Ishikawa (cell line): Measurements from ENCODE around the gene FOXC1.

Experiments
- CEBPB ChIP-seq: IDR thresholded peaks from 2 replicates; pipeline ENCODE4 v1.6.1; 2012
- CREB1 ChIP-seq: IDR thresholded peaks from 2 replicates; pipeline ENCODE4 v1.6.1; 2012; ENCODE audit warnings: low read depth
- EGR1 ChIP-seq: IDR thresholded peaks from 2 replicates; pipeline ENCODE4 v1.6.1; 2012
- EP300 ChIP-seq: IDR thresholded peaks from 2 replicates; pipeline ENCODE4 v1.6.1; 2012; ENCODE audit warnings: borderline replicate concordance
- FOXM1 ChIP-seq: IDR thresholded peaks from 2 replicates; pipeline ENCODE4 v1.6.1; 2012; ENCODE audit warnings: low read depth, borderline replicate concordance
- NFIC ChIP-seq: IDR thresholded peaks from 2 replicates; pipeline ENCODE4 v1.6.1; 2012
- RAD21 ChIP-seq: IDR thresholded peaks from 2 replicates; pipeline ENCODE4 v1.6.1; 2012; ENCODE audit warnings: low read depth
- TAF1 ChIP-seq: IDR thresholded peaks from 2 replicates; pipeline ENCODE4 v1.6.1; 2012; ENCODE audit warnings: low read depth, mild to moderate bottlenecking
- TCF12 ChIP-seq: IDR thresholded peaks from 2 replicates; pipeline ENCODE4 v1.6.1; 2012; ENCODE audit warnings: low read depth
- TEAD4 ChIP-seq: IDR thresholded peaks from 2 replicates; pipeline ENCODE4 v1.6.1; 2012
- YY1 ChIP-seq: IDR thresholded peaks from 2 replicates; pipeline ENCODE4 v1.6.1; 2012; ENCODE audit warnings: low read depth
- ZBTB7A ChIP-seq: IDR thresholded peaks from 2 replicates; pipeline ENCODE4 v1.6.1; 2012; ENCODE audit warnings: low read depth
- TF ChIP-seq, protein P1 (sequence below): IDR thresholded peaks from 2 replicates; pipeline ENCODE4 v1.6.1; 2012
- TF ChIP-seq, protein P2 (sequence below): IDR thresholded peaks from 2 replicates; pipeline ENCODE4 v1.6.1; 2012; ENCODE audit warnings: low read depth, mild to moderate bottlenecking
- TF ChIP-seq, protein P3 (sequence below): IDR thresholded peaks from 2 replicates; pipeline ENCODE4 v1.6.1; 2012

The FOXC1 gene

DNA sequence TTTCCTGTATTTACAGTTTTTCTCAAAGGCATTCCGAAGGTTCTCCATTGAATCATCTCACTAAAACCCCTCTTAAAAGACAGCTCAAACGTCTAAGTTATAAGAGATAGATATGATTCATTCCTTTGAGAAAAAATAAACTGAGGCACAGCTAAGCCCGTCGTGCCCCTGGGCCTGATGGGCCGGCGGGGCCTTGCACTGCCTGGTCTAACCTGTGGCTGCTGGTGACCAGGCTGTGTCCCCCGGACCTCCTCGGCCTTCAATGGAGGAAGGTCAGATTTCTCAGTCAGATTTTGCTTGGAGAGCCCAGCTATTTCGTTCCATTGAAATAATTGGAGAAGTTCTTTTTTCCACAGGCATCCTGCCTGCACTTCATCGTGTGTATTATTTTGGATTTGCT, 11.3 kb upstream of the FOXC1 start:
- no peak for TF ChIP-seq EP300
- no peak for TF ChIP-seq ZBTB7A
- TF ChIP-seq, protein P1, sequence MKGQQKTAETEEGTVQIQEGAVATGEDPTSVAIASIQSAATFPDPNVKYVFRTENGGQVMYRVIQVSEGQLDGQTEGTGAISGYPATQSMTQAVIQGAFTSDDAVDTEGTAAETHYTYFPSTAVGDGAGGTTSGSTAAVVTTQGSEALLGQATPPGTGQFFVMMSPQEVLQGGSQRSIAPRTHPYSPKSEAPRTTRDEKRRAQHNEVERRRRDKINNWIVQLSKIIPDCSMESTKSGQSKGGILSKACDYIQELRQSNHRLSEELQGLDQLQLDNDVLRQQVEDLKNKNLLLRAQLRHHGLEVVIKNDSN, result no peak
- TF ChIP-seq NFIC, result no peak
- TF ChIP-seq, protein P2, sequence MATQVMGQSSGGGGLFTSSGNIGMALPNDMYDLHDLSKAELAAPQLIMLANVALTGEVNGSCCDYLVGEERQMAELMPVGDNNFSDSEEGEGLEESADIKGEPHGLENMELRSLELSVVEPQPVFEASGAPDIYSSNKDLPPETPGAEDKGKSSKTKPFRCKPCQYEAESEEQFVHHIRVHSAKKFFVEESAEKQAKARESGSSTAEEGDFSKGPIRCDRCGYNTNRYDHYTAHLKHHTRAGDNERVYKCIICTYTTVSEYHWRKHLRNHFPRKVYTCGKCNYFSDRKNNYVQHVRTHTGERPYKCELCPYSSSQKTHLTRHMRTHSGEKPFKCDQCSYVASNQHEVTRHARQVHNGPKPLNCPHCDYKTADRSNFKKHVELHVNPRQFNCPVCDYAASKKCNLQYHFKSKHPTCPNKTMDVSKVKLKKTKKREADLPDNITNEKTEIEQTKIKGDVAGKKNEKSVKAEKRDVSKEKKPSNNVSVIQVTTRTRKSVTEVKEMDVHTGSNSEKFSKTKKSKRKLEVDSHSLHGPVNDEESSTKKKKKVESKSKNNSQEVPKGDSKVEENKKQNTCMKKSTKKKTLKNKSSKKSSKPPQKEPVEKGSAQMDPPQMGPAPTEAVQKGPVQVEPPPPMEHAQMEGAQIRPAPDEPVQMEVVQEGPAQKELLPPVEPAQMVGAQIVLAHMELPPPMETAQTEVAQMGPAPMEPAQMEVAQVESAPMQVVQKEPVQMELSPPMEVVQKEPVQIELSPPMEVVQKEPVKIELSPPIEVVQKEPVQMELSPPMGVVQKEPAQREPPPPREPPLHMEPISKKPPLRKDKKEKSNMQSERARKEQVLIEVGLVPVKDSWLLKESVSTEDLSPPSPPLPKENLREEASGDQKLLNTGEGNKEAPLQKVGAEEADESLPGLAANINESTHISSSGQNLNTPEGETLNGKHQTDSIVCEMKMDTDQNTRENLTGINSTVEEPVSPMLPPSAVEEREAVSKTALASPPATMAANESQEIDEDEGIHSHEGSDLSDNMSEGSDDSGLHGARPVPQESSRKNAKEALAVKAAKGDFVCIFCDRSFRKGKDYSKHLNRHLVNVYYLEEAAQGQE, result no peak
- TF ChIP-seq, protein P3, sequence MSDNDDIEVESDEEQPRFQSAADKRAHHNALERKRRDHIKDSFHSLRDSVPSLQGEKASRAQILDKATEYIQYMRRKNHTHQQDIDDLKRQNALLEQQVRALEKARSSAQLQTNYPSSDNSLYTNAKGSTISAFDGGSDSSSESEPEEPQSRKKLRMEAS, result no peak
- TF ChIP-seq CEBPB, result no peak
- no peak for TF ChIP-seq FOXM1
- TF ChIP-seq TEAD4, result no peak

DNA sequence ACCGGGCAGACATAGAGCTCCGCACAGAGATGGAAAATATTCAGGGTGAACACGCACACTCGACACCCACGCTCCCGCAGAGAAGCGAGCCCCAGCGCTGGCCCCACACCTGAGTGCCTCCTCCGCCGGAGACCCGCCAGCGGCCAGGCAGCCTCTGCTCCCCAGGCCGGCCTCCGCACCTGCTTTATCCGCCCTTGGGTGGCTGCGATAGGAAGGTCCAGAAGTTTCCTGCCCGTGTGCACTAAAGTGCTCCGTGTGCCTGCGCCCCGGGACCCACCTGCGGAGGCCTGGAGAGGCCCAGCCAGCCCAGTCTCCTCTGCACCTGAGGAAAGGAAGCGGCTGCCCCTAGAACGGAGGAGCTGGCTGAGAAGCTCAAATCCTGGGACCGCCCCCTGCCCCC, 10.8 kb upstream of the FOXC1 start:
- TF ChIP-seq RAD21 (no peak), YY1 (no peak), TCF12 (no peak), EGR1 (no peak), CREB1 (no peak), NFIC (no peak), FOXM1 (no peak), TEAD4 (no peak), TAF1 (no peak), CEBPB (no peak), ZBTB7A (no peak), EP300 (no peak)
- TF ChIP-seq, protein P3, result no peak
- TF ChIP-seq, protein P1, result no peak
- TF ChIP-seq, protein P2, result no peak

DNA sequence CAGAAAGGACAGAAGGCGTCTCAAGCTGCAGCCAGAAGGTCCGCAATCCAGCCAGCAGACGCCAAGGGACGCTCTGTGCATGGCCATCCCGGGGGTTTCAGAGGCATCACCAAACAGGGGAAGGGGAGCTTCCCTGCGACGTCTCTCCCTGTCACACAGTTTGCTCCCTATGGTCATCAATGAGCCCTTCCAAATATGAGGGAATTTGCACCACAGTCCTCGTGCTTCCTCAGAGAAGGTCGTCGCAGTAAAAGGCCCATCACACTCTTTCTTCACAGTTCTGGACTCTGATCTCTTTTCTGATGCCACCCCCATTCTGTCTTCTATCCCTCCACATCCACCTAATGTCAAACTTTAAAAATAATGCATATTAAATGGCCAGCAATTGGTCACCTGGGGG, 10.2 kb upstream of the FOXC1 start:
- TF ChIP-seq, protein P3, result no peak
- TF ChIP-seq TCF12 (no peak), NFIC (no peak), RAD21 (no peak), TAF1 (no peak), TEAD4 (no peak), YY1 (no peak), FOXM1 (no peak), CREB1 (no peak), ZBTB7A (no peak), CEBPB (no peak), EP300 (no peak), EGR1 (no peak)
- TF ChIP-seq, protein P1, result no peak
- TF ChIP-seq, protein P2, result no peak

DNA sequence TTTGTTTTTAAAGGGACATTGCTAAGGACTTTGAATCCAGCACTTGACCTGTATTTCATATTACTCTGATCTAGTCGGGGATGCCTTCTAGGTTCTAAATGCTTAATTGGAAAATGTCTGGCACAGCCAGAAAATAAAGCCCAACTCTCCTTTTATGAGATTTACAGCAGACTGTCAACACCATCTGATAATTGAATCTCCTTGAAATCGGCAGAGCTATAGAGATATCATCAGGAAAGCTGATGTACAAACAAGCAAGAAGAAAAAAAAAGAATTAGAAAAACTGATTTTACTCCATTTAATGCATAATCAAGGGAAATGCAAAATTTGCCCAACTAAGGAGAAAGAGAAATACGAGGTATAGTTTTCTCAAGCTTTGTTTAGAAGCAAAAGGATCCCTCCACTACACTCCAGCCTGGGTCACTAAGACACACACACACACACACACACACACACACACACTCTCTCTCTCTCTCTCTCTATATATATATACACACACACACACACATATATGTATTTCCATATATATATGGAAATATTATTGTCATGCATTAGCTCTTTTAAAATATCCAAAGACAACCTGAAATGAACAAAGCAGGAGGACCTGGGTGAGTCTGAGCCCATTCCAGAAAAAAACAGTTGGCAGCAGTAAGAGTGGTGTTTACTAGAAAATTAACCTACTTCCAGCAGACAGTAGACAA, 9.5 kb upstream of the FOXC1 start:
- TF ChIP-seq TAF1 (no peak), TEAD4 (no peak)
- TF ChIP-seq, protein P2, result no peak
